ENCODE data around the gene ANGPTL2.
"Not testable (repeated sequence)": the region's sequence is repeated elsewhere in the genome, so short reads cannot be mapped to it uniquely, and the experiment has no call there.

Gene ANGPTL2

DNA sequence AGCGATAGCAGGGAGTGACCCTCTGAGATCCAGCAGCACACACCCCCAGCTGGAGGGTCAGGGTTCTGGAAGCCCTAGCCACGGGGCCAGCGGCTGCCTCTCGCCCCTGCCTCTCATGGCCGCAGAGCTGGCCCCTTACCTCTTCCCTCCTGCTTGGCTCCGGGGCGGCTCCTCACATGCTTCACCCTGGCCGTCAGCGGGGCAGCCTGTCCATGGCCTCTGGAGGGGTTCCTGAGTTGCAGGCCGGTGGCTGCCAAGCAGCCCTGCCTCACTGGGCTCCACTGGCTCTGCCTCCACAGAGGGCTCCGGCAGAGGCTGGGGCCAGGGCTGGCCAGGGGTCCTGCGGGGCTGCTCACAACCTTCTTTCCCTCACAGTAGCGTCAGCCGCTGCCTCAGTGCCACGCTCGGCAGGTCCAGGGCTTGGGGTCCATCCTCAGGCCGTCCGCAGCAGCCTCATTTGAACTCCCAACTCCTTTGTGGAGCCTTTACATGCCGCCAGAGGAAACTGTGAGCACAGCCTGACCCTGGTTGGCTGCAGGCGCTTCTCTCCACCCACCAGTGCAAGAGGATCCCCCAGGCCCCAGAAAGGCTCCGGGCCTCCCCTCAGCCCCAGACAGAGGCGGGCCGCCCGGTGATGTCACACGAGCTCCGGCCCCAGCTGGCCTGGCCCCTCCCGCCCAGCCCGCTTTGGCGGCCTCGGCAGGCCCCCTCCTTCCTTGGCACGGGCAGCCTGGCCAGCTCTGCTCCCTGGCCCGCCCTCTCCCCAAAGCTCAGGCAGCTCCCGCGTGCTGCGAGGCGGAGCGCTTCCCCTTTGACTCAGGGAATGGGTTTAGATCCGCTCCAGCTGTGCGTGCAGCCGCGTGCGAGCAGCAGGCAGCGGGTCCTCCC, at the start of gene ANGPTL2:
Gene ANGPTL2 (minus strand): TSS at position 460 of the 888 bp plus-strand sequence. CDS start 13,904 bp downstream, outside the sequence.
- no peak for DNase-seq (ENCODE audit: low read depth, low spot score)

GRCh38 chr9:127171348-127171747, 48.9 kb upstream of the ANGPTL2 start:
- DNase-seq (ENCODE audit: low read depth, low spot score); H3K27ac ChIP-seq: not testable (repeated sequence)

More for the DNA sequence above, at the start of gene ANGPTL2:
- H3K27ac ChIP-seq: no peak within 1 kb of the TSS

- H3K27ac ChIP-seq: no peak overlapping the region
- no peak for DNase-seq (ENCODE audit: low read depth, low spot score)
These were observed 48.2 kb upstream of the ANGPTL2 start for GRCh38 chr9:127170652-127171051.

DNA sequence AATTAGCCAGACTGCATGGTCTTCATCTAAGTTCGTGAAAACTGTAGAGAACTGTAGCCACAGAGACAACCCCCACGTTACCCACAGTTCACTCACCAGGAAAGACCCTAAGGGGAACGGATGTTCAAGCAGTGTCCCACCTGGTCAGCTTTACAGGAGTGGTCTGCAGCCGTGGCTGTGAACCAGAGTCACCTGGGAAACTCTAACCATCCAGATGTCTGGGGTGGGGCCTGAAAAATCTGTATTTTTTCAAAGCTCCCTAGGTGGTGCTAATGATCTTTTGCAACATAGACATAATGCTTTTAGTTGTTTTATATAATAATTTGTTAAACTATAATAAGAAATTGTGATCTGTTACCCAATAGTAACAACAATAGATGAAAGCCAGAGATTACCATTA, 47.7 kb upstream of the ANGPTL2 start:
- DNase-seq (ENCODE audit: low read depth, low spot score): no peak
- H3K27ac ChIP-seq: no peak overlapping the region

- DNase-seq (ENCODE audit: low read depth, low spot score): no peak
- H3K27ac ChIP-seq: no peak overlapping the region
These were observed 47.1 kb upstream of the ANGPTL2 start for GRCh38 chr9:127169575-127169883.

DNA sequence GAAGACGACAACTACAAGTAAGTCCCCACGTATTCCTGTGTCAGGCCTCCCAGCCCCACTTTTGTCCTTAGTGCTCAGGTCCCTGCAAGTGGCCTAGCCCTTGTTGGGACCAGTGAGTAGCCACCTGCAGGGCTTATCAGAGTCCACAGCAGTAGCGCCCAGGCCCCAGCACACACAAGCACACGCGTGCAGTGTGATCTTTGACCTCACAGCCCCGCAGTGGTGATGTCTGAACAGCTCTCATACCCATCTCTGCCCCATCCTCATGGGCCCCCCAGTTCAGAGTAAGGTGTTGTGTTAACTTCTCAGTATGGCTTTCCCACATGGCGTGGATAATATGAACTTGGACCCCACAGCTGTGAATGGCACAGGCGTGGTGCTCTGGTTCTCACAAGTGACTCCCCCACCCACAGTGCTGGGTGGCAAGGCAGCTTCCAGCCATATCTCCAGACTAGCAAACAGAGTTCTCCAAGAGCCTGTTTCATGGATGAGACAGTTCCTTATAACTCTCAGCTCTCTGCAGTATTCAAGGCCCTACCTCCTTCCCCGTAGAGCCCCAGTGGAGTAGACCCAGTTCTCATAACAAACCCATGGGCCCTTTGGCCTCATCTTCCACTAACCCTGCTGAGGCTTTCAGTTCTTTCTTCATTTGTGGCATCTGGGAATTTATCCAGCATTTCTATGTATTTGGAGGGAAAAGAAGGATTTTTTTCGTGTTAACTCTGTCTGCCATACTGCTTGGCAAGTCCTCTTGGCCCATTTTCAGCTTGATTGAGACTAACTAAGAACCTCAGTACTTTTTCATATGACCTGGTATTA, 46.5 kb upstream of the ANGPTL2 start:
- H3K27ac ChIP-seq: no peak overlapping the region
- no peak for DNase-seq (ENCODE audit: low read depth, low spot score)

DNA sequence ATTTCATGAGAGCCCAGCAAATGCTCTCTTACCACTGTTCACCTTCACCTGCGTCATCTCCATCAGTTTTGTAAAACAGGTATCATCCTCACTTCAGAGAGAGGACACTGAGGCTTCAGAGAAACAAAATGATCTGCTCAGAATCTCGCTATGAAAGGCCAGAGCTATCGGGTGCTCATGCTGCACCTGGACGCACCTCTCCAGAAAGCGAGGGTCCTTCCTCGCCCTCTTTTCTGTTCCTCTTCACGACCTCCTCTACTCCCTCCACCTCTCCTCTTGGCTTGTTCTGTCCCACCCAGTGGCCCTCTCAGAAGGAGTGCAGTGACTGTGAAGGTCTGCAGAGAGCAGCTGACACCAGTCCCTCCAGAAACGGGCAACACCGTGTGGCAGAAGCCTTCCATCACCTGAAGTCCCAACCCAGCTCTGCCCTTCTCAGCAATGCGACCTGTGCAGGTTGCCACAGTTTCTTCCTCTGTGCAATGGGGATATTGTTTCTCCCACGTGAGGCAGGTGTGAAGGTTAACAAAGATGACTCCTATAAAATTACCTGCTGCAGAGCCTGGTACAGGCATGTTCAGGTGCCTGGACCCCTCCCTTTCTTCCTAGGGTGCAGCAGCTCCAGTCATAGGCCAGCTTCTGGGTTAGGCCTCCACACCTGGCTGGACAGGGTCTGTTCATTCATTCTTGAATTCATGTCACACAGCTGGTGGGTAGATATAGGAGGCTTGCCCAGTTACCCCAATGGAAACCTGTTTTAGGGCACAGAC, 45.3 kb upstream of the ANGPTL2 start:
- no peak overlapping the region for H3K27ac ChIP-seq
- no peak for DNase-seq (ENCODE audit: low read depth, low spot score)

DNA sequence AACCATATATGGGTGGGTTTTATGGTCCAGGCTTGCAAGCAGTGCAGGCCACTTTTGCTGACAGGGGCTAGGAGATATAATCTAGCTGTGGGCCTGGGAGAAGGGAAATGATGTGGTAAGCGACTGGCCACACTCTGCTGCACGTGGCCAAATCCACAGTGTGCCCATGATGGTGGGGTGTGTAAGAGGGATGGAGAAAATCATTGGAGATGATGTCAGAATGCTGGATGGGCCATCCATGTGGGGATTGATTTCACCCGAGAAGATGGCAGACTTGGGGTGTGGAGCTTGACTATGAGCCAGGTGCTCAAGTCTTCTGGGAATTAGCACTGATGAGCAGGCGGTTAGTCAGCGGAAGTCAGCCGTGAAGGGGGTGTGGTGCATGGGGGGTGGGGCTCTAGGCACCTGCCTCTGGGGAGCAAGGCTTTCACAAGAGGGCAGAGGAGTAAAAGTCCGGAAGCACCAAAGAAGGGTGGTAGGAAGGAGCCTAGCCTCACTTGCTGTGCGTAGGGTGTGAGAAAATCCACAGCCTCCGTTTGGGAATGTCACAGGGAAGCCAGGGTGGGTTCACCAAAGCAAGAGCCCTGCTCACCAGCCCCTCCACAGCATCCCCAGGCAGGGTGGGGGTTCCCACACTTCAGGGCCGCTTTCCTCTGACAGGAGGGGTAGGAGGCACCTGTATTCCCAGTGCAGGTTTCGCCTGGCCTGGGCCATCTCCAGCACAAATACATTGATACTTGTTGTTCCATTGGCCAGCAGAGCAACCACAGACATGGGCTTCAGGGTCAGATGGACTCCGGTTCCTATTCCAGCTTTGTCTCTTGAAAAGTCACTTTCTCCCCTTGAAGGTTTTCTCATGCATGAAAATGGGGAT, 44.5 kb upstream of the ANGPTL2 start:
- peak; percentile 54 for DNase-seq (ENCODE audit: low read depth, low spot score)
- no peak overlapping the region for H3K27ac ChIP-seq

- no peak for DNase-seq (ENCODE audit: low read depth, low spot score)
These were observed 43.7 kb upstream of the ANGPTL2 start for GRCh38 chr9:127166111-127166510.

DNA sequence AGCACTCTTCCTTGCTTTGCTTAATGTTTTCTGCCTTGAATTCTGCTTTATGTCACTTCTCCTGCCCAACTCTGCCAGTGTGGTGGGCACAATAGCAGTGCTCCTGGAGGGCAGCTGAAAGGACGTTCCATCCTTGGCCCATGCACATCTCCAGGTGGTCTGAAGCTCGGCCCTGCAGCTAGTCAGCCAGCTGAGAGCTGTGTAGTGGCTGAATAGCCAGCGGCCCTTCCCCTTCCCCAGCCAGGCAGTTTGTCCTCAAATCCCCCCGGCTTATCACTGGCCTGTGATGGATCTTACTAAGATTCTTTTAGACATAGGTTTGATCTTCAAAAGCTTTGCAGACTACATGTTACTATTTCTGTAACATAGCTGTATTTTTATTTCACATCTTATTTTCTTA, 42.7 kb upstream of the ANGPTL2 start:
- DNase-seq (ENCODE audit: low read depth, low spot score): no peak
- no peak overlapping the region for H3K27ac ChIP-seq

More at GRCh38 chr9:127166111-127166510, 43.7 kb upstream of the ANGPTL2 start:
- no peak overlapping the region for H3K27ac ChIP-seq

DNA sequence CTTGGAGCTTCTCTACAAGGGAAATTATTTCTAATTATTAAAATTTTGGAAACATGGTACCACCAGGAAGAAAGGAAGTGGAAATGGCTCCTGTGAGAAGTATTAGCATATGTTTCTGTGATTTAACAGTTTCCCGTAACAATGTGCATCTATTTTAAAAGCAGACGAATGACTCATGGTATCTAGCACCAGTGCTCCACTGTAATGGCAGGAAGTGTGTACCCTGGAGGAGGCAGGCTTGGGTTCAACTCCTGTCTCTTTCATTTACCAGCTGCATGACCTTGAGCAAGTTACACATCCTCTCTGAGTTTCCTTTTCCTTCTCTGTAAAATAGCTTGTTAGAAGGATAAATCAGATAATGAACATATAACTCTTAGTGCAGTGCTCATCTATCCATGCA, 41.0 kb upstream of the ANGPTL2 start:
- no peak overlapping the region for H3K27ac ChIP-seq
- DNase-seq (ENCODE audit: low read depth, low spot score): no peak

GRCh38 chr9:127162864-127163365, 40.5 kb upstream of the ANGPTL2 start:
- no peak overlapping the region for H3K27ac ChIP-seq
- DNase-seq (ENCODE audit: low read depth, low spot score): no peak

DNA sequence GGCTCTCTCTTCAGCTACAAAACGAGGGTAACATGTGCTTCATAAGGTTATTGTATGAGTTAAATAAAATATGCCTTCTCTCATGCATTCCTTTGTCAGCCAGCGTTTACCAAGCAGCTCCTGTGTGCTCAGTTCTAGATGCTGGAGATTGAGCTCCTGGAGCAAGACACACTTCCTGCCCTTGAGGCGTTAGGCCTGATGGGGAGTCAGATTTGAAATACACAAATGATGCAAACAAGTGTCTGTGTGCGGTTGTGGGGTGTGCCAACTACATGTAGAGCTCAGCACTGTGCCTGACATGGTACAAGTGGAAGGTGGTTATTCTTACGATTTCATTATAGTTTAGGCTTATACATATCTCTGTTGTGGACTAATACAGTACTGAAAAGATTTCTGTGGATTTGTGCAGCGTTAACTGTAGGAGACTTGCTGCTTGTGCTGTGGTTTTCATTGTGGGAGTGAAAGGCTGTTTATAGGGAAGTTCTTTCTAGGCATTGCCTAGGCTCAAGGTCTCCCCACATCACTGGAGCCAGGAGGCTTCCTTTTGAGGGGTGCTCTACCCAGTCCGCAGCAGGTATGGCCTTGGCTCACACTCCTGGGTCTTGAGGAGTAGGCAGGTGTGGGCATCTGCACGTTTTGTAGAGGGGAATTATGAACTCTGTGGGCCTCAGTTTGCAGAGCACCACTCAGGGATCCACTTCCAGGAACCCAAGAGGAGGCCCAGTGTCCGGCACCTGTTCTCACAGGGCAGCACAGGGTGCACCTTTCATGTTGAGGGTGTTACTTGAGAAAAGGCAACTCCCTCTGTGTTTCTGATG, 39.8 kb upstream of the ANGPTL2 start:
- peak overlapping the region; percentile 14 for H3K27ac ChIP-seq
- peak; percentile 14 for DNase-seq (ENCODE audit: low read depth, low spot score)

GRCh38 chr9:127161081-127161624, 38.7 kb upstream of the ANGPTL2 start:
- no peak overlapping the region for H3K27ac ChIP-seq
- no peak for DNase-seq (ENCODE audit: low read depth, low spot score)

- no peak overlapping the region for H3K27ac ChIP-seq
- no peak for DNase-seq (ENCODE audit: low read depth, low spot score)
These were observed 37.6 kb upstream of the ANGPTL2 start for GRCh38 chr9:127159949-127160610.

DNA sequence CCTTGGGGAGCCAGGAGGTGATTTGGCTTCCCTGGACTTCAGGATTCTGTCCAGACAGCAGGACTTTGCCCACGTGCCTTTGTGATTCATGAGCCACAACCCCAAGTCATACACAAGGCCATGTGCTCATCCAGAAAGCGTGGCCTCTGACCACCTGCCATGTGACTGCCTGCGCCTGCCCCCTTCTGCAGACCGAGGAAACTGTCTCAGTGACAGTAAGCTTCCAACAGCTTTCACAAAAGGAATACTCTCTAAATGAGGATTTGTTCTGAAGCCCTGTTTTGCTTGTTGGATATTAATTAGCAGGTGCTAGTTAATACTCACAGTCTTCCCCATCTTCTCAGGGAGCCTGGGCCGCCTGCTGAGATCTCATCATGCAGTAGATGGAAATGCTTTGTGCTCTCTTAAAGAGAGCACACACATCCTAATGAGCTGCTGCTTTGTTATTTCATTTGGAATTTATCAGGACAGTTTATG, 36.9 kb upstream of the ANGPTL2 start:
- H3K27ac ChIP-seq: no peak overlapping the region
- no peak for DNase-seq (ENCODE audit: low read depth, low spot score)

DNA sequence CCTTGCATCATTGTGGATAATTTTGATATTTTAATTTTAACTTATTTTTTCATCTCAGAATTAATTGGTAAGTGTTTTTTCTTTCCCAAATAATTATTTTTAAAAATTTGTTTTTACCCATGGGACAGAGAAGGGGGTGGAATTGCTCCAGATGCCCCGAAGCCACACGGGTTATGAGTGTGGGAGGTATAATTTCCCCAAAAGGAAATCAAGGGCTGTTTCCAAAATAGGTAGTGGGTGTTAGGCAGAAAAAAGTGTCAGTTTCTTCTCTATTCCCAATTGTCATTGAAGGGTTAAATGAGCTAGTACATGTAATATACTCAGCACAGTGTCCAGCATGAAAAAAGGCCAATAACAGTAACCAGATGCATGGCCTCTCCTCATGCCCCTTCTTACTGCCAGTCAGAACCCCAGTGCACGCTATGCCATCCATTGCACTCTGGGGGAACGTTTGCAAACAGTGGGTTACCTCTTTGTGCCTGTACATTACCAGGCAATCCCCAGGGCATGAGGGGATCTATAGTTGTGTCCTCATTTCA, 36.4 kb upstream of the ANGPTL2 start:
- H3K27ac ChIP-seq: no peak overlapping the region
- no peak for DNase-seq (ENCODE audit: low read depth, low spot score)

Data from epithelial cell of prostate (primary cell).